Mesodermal cell (in vitro differentiated cells): ENCODE measurements around the gene BDH1.
"Not testable (repeated sequence)": the region's sequence is repeated elsewhere in the genome, so short reads cannot be mapped to it uniquely, and the experiment has no call there.

Source experiments
- H3K27ac ChIP-seq: 2 replicates; pipeline ENCODE4 v1.7.0; 2013; ENCODE audit warnings: mild to moderate bottlenecking, low read depth, low read length, moderate library complexity; ENCODE audit not compliant: severe bottlenecking
- H3K36me3 ChIP-seq: 2 replicates; pipeline ENCODE4 v1.7.1; 2013; ENCODE audit warnings: mild to moderate bottlenecking, low read length, moderate library complexity; ENCODE audit not compliant: control insufficient read depth, insufficient read depth
- H3K4me1 ChIP-seq: one replicate; pipeline ENCODE4 v1.7.1; 2013; ENCODE audit warnings: mild to moderate bottlenecking, low read length; ENCODE audit not compliant: insufficient read depth, control insufficient read depth, poor library complexity, severe bottlenecking
- H3K4me3 ChIP-seq: 2 replicates; pipeline ENCODE4 v1.7.0; 2013; ENCODE audit warnings: low read length, control low read depth, mild to moderate bottlenecking; ENCODE audit not compliant: insufficient read depth, poor library complexity, severe bottlenecking; ENCODE audit errors: extremely low read depth
- H3K9me3 ChIP-seq: 2 replicates; pipeline ENCODE4 v1.7.1; 2013; ENCODE audit warnings: mild to moderate bottlenecking, low read length, moderate library complexity; ENCODE audit not compliant: control insufficient read depth
- WGBS, 2 experiments: methylation state at CpG; one replicate each; pipeline ENCODE4 v1.1.5; 2013; ENCODE audit warnings: missing lambda C conversion rate in 2 of 2; ENCODE audit not compliant: insufficient coverage in 2 of 2; 5-methylcytosine and 5-hydroxymethylcytosine counted together

Gene BDH1

DNA sequence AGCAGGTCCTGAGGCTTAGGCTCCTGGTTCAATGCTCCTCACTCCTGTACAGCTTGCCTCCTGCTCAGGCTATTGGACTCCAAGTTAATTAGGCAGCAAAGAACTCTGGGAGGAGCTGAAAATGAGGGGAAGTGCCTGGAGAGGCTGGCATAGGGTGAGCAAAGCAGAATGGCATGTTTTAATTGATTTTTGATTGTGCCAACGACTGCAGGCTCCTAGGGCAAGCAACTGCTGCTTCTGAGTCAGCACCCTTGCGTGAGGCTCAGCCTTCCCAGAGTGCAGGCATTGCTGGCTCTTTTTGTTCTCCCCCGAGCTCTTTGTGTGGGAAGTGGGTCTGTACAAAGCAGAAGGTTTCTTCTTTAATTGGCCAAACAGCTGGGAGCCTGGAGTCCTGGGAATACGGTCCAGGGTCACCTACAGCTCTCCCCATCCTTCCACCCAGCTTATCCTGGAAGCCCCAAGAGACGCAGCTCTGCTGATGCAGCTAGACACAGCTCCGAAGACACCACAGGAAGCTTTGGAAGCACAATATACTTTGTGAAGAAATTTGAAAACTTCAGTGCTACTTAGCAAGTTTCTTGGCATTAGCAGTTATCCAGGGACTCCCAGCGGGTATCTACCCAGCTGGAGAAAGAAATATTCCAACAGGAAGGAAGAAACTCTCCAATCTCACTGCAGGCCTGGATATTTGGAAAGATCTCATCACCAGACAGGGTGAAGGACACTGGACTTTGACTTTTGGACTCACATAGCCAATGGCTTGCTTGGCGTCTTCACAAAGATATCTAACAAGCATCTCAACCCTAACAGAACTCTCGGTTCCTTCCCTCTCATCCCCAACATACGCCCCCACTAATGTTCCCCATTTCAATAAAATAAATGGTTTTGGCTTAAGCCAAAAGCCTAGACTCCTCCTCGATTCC lies 76.8 kb downstream of the BDH1 start:
- Histone ChIP-seq H3K4me3 (no peak overlapping the region), H3K4me1 (no peaks in the 10 kb centered on the region), H3K36me3 (no peaks in the 10 kb centered on the region), H3K27ac (no peak overlapping the region), H3K9me3 (no peaks in the 10 kb centered on the region)
- 77 to 88% methylated on average over 9 to 11 of the region's 11 CpGs for WGBS, 2 experiments

DNA sequence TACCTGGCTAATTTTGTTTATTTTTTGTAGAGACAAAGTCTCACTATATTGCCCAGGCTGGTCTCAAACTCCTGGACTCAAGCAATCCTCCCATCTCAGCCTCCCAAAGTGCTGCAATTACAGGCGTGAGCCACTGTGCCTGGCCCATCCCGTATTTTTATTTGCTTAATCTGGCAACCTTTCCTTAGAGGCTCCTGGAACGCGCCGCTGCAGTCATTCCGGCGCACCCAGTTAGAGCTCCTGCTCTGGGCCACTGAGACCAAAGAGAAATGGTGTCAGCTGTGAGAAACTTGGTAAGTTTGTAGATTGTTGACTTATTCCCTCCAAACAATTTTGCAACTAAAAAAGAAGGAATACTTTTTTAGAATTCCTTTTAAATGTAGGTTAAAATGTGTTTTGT lies 78.0 kb downstream of the BDH1 start:
- H3K4me3 ChIP-seq, H3K9me3 ChIP-seq, H3K4me1 ChIP-seq, H3K27ac ChIP-seq, H3K36me3 ChIP-seq: not testable (repeated sequence)
- 95 to 98% methylated on average over 5 to 7 of the region's 7 CpGs for WGBS, 2 experiments

DNA sequence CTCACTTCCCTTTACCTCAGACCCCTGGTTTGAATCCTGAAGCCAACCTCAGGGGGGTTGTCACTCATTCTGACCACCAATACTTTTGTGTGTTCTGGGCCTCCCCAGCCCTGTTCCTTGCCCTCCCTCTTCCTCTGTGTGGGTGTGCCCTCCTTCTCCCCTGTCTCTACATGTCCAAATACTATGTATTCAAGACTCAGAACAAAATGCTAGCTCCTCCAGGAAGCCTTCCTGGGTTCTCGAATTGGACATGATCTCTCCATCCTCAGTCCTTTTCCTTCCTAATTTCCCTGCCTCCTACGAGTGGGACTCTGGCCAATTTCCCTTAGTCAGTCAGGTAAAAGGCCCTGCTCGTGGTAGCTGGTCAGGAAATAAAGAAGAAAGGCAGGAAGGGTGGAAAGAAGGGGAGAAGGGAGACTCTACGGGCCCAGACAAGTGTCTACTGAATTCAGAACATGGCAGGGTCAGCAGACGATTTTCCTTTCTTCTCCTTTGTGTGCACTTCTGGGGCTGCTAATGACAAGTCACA lies 79.7 kb downstream of the BDH1 start:
- 71 to 100% methylated on average over 4 of the region's 5 CpGs for WGBS, 2 experiments
- no peak overlapping the region for H3K27ac ChIP-seq

DNA sequence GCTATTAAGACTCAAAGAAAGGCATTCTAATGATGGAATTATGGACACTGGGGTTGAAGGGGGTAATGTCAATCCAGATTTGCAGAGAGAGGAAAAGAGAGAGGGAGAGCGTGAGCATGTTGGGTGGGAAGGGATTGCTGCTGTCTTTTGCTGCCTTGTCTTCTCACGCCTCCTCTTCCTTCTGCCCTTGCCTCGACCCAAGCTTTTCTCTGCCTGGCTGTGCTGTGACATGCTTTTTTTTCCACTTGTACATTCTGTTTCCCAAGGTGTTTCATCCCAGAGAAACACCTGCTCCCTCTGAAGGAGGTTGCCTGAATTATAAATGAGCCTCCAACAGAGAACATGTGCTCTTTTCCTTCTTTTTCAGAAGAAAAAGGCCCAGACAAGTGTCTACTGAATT lies 80.3 kb downstream of the BDH1 start:
- no peak overlapping the region for H3K4me3 ChIP-seq
- no peaks in the 10 kb centered on the region for H3K9me3 ChIP-seq
- 88 to 93% methylated on average over 3 of the region's 3 CpGs for WGBS, 2 experiments
- no peak overlapping the region for H3K27ac ChIP-seq
- H3K4me1 ChIP-seq = no peaks in the 10 kb centered on the region
- no peaks in the 10 kb centered on the region for H3K36me3 ChIP-seq

More for the DNA sequence above, 79.7 kb downstream of the BDH1 start:
- no peak overlapping the region for H3K4me3 ChIP-seq
- no peaks in the 10 kb centered on the region for H3K4me1 ChIP-seq
- no peaks in the 10 kb centered on the region for H3K36me3 ChIP-seq
- H3K9me3 ChIP-seq = no peaks in the 10 kb centered on the region

DNA sequence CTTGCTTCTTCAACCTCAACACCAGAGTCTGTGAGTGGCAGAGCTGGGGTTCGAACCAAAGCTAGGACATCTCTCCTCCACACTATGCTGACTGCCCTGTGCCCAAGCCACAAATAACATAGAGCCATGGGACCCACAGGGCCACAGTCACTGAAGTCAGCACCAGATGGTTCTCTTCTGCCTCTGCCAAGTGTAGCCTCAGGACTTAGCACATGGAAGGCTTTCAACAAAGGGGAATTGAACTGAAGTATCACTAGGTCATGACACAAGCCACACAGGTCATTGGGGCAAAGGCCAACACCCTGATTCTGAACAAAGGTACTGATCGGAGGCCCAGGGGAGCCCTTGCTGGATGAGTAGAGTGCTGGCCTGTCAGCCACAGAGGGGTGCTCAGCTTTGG lies 83.6 kb downstream of the BDH1 start:
- no peak overlapping the region for H3K27ac ChIP-seq
- H3K36me3 ChIP-seq = no peaks in the 10 kb centered on the region
- no peak overlapping the region for H3K4me3 ChIP-seq
- no peaks in the 10 kb centered on the region for H3K9me3 ChIP-seq
- peaks cover 17% of the 10 kb centered on the region for H3K4me1 ChIP-seq
- 92 to 94% methylated on average over 2 of the region's 2 CpGs for WGBS, 2 experiments

DNA sequence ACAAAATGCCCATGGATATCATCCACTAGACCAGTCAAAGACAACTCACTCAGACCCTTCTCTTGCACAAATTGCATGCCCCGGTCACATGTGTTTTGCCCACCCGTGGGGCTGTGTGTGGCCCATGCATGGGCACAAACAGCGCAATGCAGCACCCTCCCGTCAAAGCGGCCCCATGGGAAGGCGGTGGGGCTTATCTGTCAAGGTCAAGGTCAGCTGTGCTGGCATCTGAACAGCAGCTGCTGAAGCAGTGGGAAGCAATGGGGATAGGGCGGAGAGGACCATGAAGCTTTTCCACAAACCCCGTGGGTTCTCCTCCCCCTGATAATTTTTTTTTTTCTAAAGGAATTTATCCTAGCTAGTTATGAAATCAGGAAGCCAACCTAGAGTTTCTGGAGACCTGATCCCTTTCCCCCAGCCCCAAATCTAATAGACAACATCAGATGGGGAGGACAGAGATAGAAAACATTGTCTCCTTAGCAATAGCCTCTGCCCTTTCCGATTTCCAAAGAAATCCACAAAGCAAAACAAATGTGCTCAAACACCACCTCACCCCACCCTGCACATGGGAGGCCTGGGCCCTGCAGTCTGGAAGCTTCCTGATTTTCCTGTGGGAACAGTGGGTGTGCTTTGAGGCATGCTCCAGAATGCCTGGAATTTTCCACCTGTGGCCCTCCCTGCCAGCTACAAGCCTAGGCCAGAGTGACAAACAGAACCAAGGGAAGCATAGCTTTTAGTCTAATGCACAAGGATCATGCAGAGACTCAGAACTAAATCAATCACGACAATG lies 84.4 kb downstream of the BDH1 start:
- Histone ChIP-seq H3K4me3 (no peak overlapping the region), H3K4me1 (peaks cover 23% of the 10 kb centered on the region), H3K9me3 (no peaks in the 10 kb centered on the region), H3K27ac (no peak overlapping the region), H3K36me3 (no peaks in the 10 kb centered on the region)
- 93 to 98% methylated on average over 3 to 8 of the region's 10 CpGs for WGBS, 2 experiments

DNA sequence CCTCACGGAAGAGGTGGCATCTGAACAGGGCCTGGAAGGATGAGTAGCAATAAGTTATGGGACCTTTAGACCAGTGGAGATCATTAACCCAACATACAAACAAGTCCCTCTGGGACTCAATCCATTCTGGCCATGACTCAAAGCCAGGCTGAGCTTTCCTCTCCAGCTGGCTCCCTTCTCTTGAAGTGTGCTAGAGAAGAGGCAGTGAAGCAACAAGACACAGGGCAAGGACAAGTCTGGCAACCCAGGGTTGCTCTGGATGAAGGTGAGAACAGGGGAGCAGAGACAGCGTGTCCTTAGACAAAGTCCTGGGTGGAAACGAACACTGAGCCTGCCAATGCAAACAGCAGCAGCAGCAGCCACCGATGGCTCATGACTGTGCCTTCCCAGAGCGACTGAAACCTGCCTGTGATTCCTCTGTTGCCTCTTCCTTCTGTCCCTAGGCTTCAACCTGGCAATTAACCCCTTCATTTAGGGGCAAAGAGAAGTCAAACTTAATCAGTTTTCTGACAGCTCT lies 86.8 kb downstream of the BDH1 start:
- H3K27ac ChIP-seq = no peak overlapping the region
- 87 to 93% methylated on average over 4 of the region's 5 CpGs for WGBS, 2 experiments
- peaks cover 42% of the 10 kb centered on the region for H3K4me1 ChIP-seq
- H3K9me3 ChIP-seq = no peaks in the 10 kb centered on the region
- H3K4me3 ChIP-seq = no peak overlapping the region
- H3K36me3 ChIP-seq = no peaks in the 10 kb centered on the region

DNA sequence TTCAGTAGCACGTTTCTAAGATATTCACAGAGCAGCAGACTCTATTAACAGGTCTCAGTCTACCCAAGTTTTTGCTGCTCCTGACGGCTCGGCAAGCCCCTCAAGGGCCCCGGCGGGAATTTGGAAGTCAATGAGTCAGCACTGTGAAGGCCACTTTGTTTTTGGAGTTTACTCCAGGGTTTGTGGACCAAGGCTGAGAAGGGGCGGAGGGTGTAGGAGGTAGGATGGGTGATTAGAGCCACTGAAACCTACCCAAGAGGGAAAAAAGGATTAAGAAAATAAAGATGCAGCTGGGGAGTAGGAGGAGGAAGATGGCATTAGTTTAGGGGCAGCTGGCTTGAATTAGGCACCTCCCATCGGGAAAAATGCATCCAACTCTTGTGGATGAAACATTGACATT lies 87.6 kb downstream of the BDH1 start:
- Histone ChIP-seq H3K4me1 (peaks cover 42% of the 10 kb centered on the region), H3K36me3 (no peaks in the 10 kb centered on the region), H3K9me3 (no peaks in the 10 kb centered on the region), H3K27ac (peak overlapping the region; percentile 94), H3K4me3 (no peak overlapping the region)
- 85 to 100% methylated on average over 3 to 5 of the region's 7 CpGs for WGBS, 2 experiments

DNA sequence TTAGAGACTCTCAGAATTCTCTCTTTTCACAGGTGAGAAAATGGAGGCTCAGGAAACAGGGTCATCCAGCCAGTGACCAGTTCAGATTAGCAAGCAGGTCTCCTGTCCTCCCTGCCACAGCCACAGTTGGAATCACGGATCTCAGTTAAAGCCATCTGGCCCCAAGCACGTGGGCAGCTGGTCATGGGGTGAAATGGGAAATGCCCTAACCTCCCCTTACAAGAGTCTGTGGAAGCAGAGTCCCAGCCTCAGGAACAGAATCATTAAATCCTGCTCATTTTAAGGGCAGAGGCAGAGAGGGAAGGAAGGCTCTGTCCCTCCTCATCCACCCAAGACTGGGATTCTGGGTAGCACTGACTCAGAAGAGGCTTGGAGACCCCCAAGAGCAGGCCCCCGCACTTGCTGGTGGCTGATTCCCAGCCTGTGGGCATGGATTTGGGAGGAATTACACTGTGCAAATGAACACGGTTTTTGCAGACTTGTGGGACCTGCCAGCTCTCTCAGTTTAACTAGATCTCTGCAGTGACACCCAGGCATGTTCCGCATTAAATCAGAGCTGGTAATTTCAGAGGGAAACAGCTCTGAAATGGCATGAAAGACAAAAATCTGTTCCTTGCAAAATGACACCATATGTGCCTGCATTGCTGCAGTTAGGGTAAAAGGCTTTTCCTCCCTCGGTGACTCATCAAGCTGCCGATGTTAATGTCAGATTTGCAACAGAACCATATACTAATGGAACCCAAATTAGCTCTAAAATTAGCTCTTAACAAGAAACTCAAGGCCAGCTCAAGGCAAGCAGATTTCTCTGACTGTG lies 89.0 kb downstream of the BDH1 start:
- Histone ChIP-seq H3K27ac (peak overlapping the region; percentile 94), H3K36me3 (no peaks in the 10 kb centered on the region), H3K4me3 (peak overlapping the region; percentile 12), H3K9me3 (no peaks in the 10 kb centered on the region), H3K4me1 (peaks cover 42% of the 10 kb centered on the region)
- 38 to 48% methylated on average over 4 to 7 of the region's 7 CpGs for WGBS, 2 experiments

DNA sequence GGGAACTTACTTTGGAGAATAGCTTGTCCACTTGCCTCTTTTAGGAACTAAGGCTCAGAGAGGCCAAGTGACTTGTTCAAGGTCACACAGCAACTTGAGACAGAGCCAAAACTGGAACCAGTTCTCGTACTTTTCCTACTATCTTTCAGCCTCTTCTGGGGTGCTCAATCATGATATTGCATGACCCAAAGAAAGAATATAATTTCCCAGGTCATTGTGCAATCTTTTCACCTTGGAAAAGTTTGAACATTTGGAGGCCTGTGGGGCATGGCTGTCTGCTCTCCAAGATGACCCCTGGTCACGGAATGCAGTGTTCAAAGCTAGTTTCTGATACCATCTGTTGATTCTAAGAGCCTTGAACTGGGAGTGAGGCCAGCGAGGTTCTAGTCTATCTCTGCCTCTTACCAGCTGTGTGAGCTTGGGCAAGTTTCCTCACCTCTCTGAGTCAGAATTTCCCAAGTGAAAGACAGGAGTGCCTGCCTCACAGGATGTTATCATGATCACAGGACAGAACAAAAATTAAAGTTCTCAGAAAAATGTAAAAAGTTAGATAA lies 89.7 kb downstream of the BDH1 start:
- WGBS, 2 experiments = 95 to 96% methylated on average over 3 of the region's 3 CpGs
- Histone ChIP-seq H3K27ac (peak overlapping the region; percentile 94), H3K4me3 (no peak overlapping the region), H3K4me1 (peaks cover 42% of the 10 kb centered on the region), H3K36me3 (no peaks in the 10 kb centered on the region), H3K9me3 (no peaks in the 10 kb centered on the region)
